Liver (tissue), 9 donors: ENCODE measurements around the gene CEP83. TPM values are rescaled to one million over a fixed set of nuclear protein-coding genes. Genes with fewer than 3 reads are reported as not detected.

Source experiments
- DNase-seq: peaks from one replicate; pipeline ENCODE4 v3.0.0-alpha.2; 2017; ENCODE audit warnings: low spot score
- H3K27ac ChIP-seq, 2 donors: one replicate each; pipeline ENCODE4 v1.7.0; 2013; ENCODE audit warnings: inconsistent platforms in 2 of 2, low read length in 2 of 2, control low read depth in 1 of 2, low read depth in 1 of 2, mild to moderate bottlenecking in 1 of 2
- H3K27me3 ChIP-seq, 4 donors: one replicate each; pipeline versions ENCODE4 v1.6.1 to v1.7.0; 2013; ENCODE audit warnings: low read length in 3 of 4, inconsistent platforms in 1 of 4, mild to moderate bottlenecking in 1 of 4, moderate library complexity in 1 of 4; ENCODE audit not compliant: control insufficient read depth in 4 of 4, insufficient read depth in 4 of 4
- H3K36me3 ChIP-seq, 4 donors: one replicate each; pipeline versions ENCODE4 v1.6.1 to v1.7.0; 2013; ENCODE audit warnings: low read length in 3 of 4, mild to moderate bottlenecking in 3 of 4, low read depth in 1 of 4, moderate library complexity in 1 of 4; ENCODE audit not compliant: control insufficient read depth in 4 of 4, insufficient read depth in 3 of 4
- H3K4me1 ChIP-seq, 4 donors: one replicate each; pipeline versions ENCODE4 v1.6.1 to v1.7.0; 2013; ENCODE audit warnings: low read length in 3 of 4, mild to moderate bottlenecking in 3 of 4, moderate library complexity in 1 of 4; ENCODE audit not compliant: control insufficient read depth in 4 of 4, insufficient read depth in 4 of 4
- H3K4me3 ChIP-seq, 3 donors: one replicate each; pipeline versions ENCODE4 v1.6.1 to v1.7.0; 2013; ENCODE audit warnings: low read length in 3 of 3, control low read depth in 1 of 3, low read depth in 1 of 3, mild to moderate bottlenecking in 1 of 3
- H3K9ac ChIP-seq, 2 donors: one replicate each; pipeline ENCODE4 v1.7.0; 2013; ENCODE audit warnings: low read length in 2 of 2, mild to moderate bottlenecking in 2 of 2, moderate library complexity in 2 of 2, control low read depth in 1 of 2, low read depth in 1 of 2
- H3K9me3 ChIP-seq, 4 donors: one replicate each; pipeline versions ENCODE4 v1.6.1 to v1.7.0; 2013; ENCODE audit warnings: low read length in 3 of 4; ENCODE audit not compliant: control insufficient read depth in 4 of 4
- CTCF ChIP-seq: fragments of 150-350 bp; IDR thresholded peaks from 2 replicates; pipeline ENCODE4 v1.5.1; 2017; ENCODE audit warnings: improper control_type of control experiment, low read depth, low read length; ENCODE audit not compliant: missing input control
- EGR1 ChIP-seq, 2 donors: IDR thresholded peaks; 2 replicates each; pipeline ENCODE4 v1.6.1; 2016 to 2018; ENCODE audit warnings: antibody characterized with exemption in 2 of 2, low read depth in 2 of 2
- FOXA1 ChIP-seq: IDR thresholded peaks from 2 replicates; pipeline ENCODE4 v1.6.1; 2016; ENCODE audit warnings: antibody characterized with exemption
- FOXA2 ChIP-seq: IDR thresholded peaks from 2 replicates; pipeline ENCODE4 v1.6.1; 2016; ENCODE audit warnings: antibody characterized with exemption
- GABPA ChIP-seq, 2 donors: IDR thresholded peaks in 1 of 2; conservative IDR thresholded peaks in 1 of 2; 2 replicates each; pipeline ENCODE4 v1.6.1; 2016; ENCODE audit warnings: antibody characterized with exemption in 2 of 2, mild to moderate bottlenecking in 1 of 2, moderate library complexity in 1 of 2
- HNF4A ChIP-seq, 2 donors: conservative IDR thresholded peaks; 2 replicates each; pipeline ENCODE4 v1.6.1; 2016; ENCODE audit warnings: antibody characterized with exemption in 2 of 2, mild to moderate bottlenecking in 2 of 2
- HNF4G ChIP-seq: IDR thresholded peaks from 2 replicates; pipeline ENCODE4 v1.6.1; 2016; ENCODE audit warnings: antibody characterized with exemption
- JUND ChIP-seq, 2 donors: IDR thresholded peaks; 2 replicates each; pipeline ENCODE4 v1.6.1; 2016; ENCODE audit warnings: antibody characterized with exemption in 2 of 2
- NR2F2 ChIP-seq: IDR thresholded peaks from 2 replicates; pipeline ENCODE4 v1.6.1; 2016; ENCODE audit warnings: antibody characterized with exemption
- RAD21 ChIP-seq, 2 donors: IDR thresholded peaks; 2 replicates each; pipeline ENCODE4 v1.6.1; 2016; ENCODE audit warnings: antibody characterized with exemption in 2 of 2, mild to moderate bottlenecking in 2 of 2
- RXRA ChIP-seq, 2 donors: IDR thresholded peaks; 2 replicates each; pipeline ENCODE4 v1.6.1; 2017 to 2018; ENCODE audit warnings: antibody characterized with exemption in 2 of 2, mild to moderate bottlenecking in 1 of 2
- SP1 ChIP-seq: IDR thresholded peaks from 2 replicates; pipeline ENCODE4 v1.6.1; 2018; ENCODE audit warnings: antibody characterized with exemption, mild to moderate bottlenecking
- TAF1 ChIP-seq: conservative IDR thresholded peaks from 2 replicates; pipeline ENCODE4 v1.6.1; 2016; ENCODE audit warnings: antibody characterized with exemption, mild to moderate bottlenecking
- YY1 ChIP-seq: IDR thresholded peaks from 2 replicates; pipeline ENCODE4 v1.6.1; 2016; ENCODE audit warnings: antibody characterized with exemption, mild to moderate bottlenecking
- WGBS: extraction: QIAGEN DNeasy Blood & Tissue Kit; methylation state at CpG from one replicate; pipeline ENCODE4 v1.1.7; 2013; 5-methylcytosine and 5-hydroxymethylcytosine counted together
- polyA plus RNA-seq, 2 donors: library from polyadenylated mRNA; stranded (reverse) in 1 of 2; unstranded in 1 of 2; fragments of 200-250 nt in 1 of 2; fragments of >200 nt in 1 of 2; fragmentation: Nextera tagmentation in 1 of 2; extraction: Ambion mirVana in 1 of 2; gene quantifications; one replicate each; pipeline versions ENCODE4 v1.2.1 to v1.2.3, GENCODE V29; 2013 to 2015
- total RNA-seq, 2 donors: library from RNA; depleted of rRNA; stranded (reverse); fragments of >200 nt; gene quantifications; one replicate each; pipeline ENCODE4 v1.2.3, GENCODE V29; 2014
- TF ChIP-seq, protein P1 (sequence below): IDR thresholded peaks from 2 replicates; pipeline ENCODE4 v1.6.1; 2016; ENCODE audit warnings: antibody characterized with exemption
- TF ChIP-seq, protein P2 (sequence below): IDR thresholded peaks from 2 replicates; pipeline ENCODE4 v1.6.1; 2016; ENCODE audit warnings: antibody characterized with exemption
- TF ChIP-seq, protein P3 (sequence below): IDR thresholded peaks from 2 replicates; pipeline ENCODE4 v1.6.1; 2016; ENCODE audit warnings: antibody characterized with exemption
- donor health status: healthy.
- donor health status: healthy.
- donor health status: healthy.
- donor health status: healthy.
- donor health status: healthy.

Gene CEP83
- total and polyA plus RNA-seq, 4 donors, result 1.9 to 8.4 (median 5.2) TPM

- WGBS, result 92% methylated on average over 5 of the region's 5 CpGs
- no peak for DNase-seq
- Histone ChIP-seq H3K36me3 (no peaks in the 10 kb centered on the region), H3K4me1 (peaks cover 0 to 9% (median 4%) of the 10 kb centered on the region in 4 donors), H3K9me3 (no peaks in the 10 kb centered on the region), H3K27ac (no peak overlapping the region), H3K4me3 (no peak overlapping the region), H3K27me3 (no peaks in the 10 kb centered on the region), H3K9ac (no peak overlapping the region)
- TF ChIP-seq YY1, result no peak
- TF ChIP-seq, protein P1, sequence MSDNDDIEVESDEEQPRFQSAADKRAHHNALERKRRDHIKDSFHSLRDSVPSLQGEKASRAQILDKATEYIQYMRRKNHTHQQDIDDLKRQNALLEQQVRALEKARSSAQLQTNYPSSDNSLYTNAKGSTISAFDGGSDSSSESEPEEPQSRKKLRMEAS, result no peak
- no peak for TF ChIP-seq JUND (IDR thresholded peaks at IDR 0.05)
Measured at GRCh38 chr12:94272280-94272679, 187.4 kb downstream of the CEP83 start.

DNA sequence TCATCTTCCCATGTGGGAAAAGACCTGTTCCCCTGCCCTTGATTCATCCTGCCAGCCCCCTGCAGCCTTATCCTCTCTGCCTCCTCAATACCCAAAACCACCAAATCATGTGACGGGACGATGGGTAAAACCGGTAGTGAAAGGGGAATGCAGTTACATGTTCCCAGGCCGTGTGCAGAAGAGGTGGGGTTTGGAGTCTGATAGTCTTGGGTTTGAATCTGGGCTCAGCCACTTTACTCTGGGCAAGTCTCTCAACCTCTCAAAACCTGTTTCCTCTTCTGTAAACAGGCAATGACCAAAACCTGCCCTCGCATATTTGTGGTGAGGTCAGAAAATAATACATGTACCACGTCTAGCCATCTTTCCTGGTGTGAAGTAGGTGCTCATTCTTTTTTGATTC lies 188.3 kb downstream of the CEP83 start:
- Histone ChIP-seq H3K9ac (no peak overlapping the region), H3K4me1 (no peaks in the 10 kb centered on the region), H3K4me3 (no peak overlapping the region), H3K36me3 (no peaks in the 10 kb centered on the region), H3K27ac (no peak overlapping the region), H3K9me3 (no peaks in the 10 kb centered on the region), H3K27me3 (no peaks in the 10 kb centered on the region)
- DNase-seq, result no peak
- 77% methylated on average over 6 of the region's 6 CpGs for WGBS
- no peak for TF ChIP-seq CTCF
- no peak for TF ChIP-seq HNF4G
- TF ChIP-seq, protein P1, result no peak
- TF ChIP-seq GABPA (IDR thresholded peaks at IDR 0.05 in 1 of 2, conservative IDR thresholded peaks at IDR 0.05 in 1 of 2), result no peak
- TF ChIP-seq, protein P2, sequence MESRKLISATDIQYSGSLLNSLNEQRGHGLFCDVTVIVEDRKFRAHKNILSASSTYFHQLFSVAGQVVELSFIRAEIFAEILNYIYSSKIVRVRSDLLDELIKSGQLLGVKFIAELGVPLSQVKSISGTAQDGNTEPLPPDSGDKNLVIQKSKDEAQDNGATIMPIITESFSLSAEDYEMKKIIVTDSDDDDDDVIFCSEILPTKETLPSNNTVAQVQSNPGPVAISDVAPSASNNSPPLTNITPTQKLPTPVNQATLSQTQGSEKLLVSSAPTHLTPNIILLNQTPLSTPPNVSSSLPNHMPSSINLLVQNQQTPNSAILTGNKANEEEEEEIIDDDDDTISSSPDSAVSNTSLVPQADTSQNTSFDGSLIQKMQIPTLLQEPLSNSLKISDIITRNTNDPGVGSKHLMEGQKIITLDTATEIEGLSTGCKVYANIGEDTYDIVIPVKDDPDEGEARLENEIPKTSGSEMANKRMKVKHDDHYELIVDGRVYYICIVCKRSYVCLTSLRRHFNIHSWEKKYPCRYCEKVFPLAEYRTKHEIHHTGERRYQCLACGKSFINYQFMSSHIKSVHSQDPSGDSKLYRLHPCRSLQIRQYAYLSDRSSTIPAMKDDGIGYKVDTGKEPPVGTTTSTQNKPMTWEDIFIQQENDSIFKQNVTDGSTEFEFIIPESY, result no peak

DNA sequence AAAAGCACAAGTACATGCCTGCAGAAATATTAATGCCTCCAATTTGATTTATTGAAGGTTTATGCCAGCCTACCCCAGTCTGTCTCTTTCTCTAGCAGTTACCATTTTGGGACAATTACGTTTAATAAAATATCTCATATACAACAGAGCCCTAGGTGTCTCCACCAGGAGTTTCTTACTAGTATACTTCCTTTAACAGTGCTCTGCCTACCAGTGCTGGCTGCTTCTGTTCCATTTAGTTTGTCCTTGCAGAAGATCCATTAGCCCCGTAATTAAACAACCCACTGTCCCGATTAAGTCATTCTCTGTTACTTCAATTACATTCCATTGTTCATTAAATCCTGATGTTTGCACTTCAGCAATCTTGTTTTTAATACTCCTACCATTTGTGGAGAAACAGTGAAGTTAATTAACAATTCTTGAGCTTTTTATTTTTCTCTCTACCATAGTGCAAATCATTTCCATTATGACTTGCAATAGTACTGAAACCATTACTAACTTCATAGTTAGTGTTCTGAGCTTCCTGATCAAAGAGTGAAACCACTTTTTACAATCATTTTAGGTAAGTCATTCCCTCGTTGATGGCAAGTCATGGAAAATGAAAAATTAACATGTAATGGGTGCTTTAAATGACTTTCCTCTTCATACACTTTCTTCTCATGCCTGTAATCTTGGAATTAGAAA lies 190.2 kb downstream of the CEP83 start:
- Histone ChIP-seq H3K9ac (no peak overlapping the region), H3K36me3 (no peaks in the 10 kb centered on the region), H3K9me3 (no peaks in the 10 kb centered on the region), H3K27ac (no peak overlapping the region), H3K4me3 (no peak overlapping the region), H3K4me1 (no peaks in the 10 kb centered on the region), H3K27me3 (no peaks in the 10 kb centered on the region)
- no peak for DNase-seq
- 88% methylated on average over 4 of the region's 4 CpGs for whole genome bisulfite sequencing
- no peak for TF ChIP-seq HNF4A (conservative IDR thresholded peaks at IDR 0.05)
- TF ChIP-seq, protein P2, result no peak
- TF ChIP-seq SP1, result no peak
- TF ChIP-seq GABPA (IDR thresholded peaks at IDR 0.05 in 1 of 2, conservative IDR thresholded peaks at IDR 0.05 in 1 of 2), result no peak
- no peak for TF ChIP-seq RXRA (IDR thresholded peaks at IDR 0.05)
- TF ChIP-seq NR2F2, result no peak
- no peak for TF ChIP-seq JUND (IDR thresholded peaks at IDR 0.05)
- TF ChIP-seq FOXA1, result no peak
- no peak for TF ChIP-seq FOXA2
- TF ChIP-seq CTCF, result no peak
- no peak for TF ChIP-seq YY1
- TF ChIP-seq, protein P1, result no peak
- TF ChIP-seq TAF1, result no peak
- TF ChIP-seq RAD21 (IDR thresholded peaks at IDR 0.05), result no peak
- TF ChIP-seq, protein P3, sequence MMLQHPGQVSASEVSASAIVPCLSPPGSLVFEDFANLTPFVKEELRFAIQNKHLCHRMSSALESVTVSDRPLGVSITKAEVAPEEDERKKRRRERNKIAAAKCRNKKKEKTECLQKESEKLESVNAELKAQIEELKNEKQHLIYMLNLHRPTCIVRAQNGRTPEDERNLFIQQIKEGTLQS, result no peak
- no peak for TF ChIP-seq EGR1 (IDR thresholded peaks at IDR 0.05; ENCODE audit: low read depth in 2 of 2)
